ENCODE measurements around the gene C1QTNF2.

GRCh38 chr5:160367885-160368284, 2.5 kb downstream of the C1QTNF2 start:
- no peak for TF ChIP-seq CTCF (IDR thresholded peaks at IDR 0.05)
- no peak for TF ChIP-seq POLR2A (IDR thresholded peaks at IDR 0.05)
